Panc1 (cell line): Measurements from ENCODE around the gene CDH13.

Source experiments
- SIN3A ChIP-seq: IDR thresholded peaks from 2 replicates; pipeline ENCODE4 v1.6.1; 2012; ENCODE audit warnings: low read depth, mild to moderate bottlenecking, low read length, moderate library complexity, borderline replicate concordance; ENCODE audit not compliant: insufficient read depth
- TCF7L2 ChIP-seq: IDR thresholded peaks from 2 replicates; pipeline ENCODE4 v1.6.1; 2011; ENCODE audit warnings: mild to moderate bottlenecking, low read depth, low read length, inconsistent platforms
- TF ChIP-seq, protein P1 (sequence below): fragments of 450-650 bp; IDR thresholded peaks from 2 replicates; pipeline ENCODE4 v1.5.1; 2017; ENCODE audit warnings: mild to moderate bottlenecking
- TF ChIP-seq, protein P2 (sequence below), 2 experiments: IDR thresholded peaks; 2 replicates each; pipeline ENCODE4 v1.6.1; 2011 to 2012; ENCODE audit warnings: low read depth in 2 of 2, control low read depth in 1 of 2, low read length in 1 of 2, mild to moderate bottlenecking in 1 of 2, moderate library complexity in 1 of 2; ENCODE audit not compliant: insufficient read depth in 1 of 2

DNA sequence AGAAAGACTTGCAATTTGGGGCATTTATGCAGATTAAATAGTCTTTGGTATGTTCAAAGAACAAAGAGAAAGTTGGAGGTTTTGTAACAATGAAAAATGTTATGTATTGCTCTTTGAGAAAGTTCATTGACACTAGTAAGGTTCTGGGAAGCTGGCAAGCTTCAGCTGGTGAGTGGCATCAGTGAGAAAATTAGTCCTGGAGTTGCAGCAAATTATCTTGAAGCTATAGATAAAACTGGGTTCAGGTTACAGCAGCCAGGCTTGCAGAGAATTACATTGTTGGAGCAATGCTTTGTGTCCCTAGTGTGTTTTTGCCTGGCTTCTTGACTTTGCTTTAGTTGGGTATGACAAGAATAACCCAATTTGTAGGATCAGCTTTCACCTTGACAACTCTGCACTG, 221.2 kb downstream of the CDH13 start:
- TF ChIP-seq SIN3A, result no peak
- TF ChIP-seq, protein P1, sequence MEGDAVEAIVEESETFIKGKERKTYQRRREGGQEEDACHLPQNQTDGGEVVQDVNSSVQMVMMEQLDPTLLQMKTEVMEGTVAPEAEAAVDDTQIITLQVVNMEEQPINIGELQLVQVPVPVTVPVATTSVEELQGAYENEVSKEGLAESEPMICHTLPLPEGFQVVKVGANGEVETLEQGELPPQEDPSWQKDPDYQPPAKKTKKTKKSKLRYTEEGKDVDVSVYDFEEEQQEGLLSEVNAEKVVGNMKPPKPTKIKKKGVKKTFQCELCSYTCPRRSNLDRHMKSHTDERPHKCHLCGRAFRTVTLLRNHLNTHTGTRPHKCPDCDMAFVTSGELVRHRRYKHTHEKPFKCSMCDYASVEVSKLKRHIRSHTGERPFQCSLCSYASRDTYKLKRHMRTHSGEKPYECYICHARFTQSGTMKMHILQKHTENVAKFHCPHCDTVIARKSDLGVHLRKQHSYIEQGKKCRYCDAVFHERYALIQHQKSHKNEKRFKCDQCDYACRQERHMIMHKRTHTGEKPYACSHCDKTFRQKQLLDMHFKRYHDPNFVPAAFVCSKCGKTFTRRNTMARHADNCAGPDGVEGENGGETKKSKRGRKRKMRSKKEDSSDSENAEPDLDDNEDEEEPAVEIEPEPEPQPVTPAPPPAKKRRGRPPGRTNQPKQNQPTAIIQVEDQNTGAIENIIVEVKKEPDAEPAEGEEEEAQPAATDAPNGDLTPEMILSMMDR, result no peak
- TF ChIP-seq TCF7L2, result no peak
- TF ChIP-seq, protein P2, sequence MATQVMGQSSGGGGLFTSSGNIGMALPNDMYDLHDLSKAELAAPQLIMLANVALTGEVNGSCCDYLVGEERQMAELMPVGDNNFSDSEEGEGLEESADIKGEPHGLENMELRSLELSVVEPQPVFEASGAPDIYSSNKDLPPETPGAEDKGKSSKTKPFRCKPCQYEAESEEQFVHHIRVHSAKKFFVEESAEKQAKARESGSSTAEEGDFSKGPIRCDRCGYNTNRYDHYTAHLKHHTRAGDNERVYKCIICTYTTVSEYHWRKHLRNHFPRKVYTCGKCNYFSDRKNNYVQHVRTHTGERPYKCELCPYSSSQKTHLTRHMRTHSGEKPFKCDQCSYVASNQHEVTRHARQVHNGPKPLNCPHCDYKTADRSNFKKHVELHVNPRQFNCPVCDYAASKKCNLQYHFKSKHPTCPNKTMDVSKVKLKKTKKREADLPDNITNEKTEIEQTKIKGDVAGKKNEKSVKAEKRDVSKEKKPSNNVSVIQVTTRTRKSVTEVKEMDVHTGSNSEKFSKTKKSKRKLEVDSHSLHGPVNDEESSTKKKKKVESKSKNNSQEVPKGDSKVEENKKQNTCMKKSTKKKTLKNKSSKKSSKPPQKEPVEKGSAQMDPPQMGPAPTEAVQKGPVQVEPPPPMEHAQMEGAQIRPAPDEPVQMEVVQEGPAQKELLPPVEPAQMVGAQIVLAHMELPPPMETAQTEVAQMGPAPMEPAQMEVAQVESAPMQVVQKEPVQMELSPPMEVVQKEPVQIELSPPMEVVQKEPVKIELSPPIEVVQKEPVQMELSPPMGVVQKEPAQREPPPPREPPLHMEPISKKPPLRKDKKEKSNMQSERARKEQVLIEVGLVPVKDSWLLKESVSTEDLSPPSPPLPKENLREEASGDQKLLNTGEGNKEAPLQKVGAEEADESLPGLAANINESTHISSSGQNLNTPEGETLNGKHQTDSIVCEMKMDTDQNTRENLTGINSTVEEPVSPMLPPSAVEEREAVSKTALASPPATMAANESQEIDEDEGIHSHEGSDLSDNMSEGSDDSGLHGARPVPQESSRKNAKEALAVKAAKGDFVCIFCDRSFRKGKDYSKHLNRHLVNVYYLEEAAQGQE (IDR thresholded peaks at IDR 0.05; ENCODE audit: insufficient read depth in 1 of 2, low read depth in 2 of 2, low read length in 1 of 2), result no peak
